ENCODE results near the gene AKR1C1.
"Not testable (repeated sequence)": the region's sequence is repeated elsewhere in the genome, so short reads cannot be mapped to it uniquely, and the experiment has no call there.

Gene AKR1C1

GRCh38 chr10:4962876-4963814 lies at the start of gene AKR1C1:
AKR1C1 (plus strand) TSS chr10:4963415; CDS start chr10:4963445, 30 bp downstream.
- DNase-seq (ENCODE audit: low spot score): not testable (repeated sequence)

GRCh38 chr10:4914213-4914850 lies 48.9 kb upstream of the AKR1C1 start:
- DNase-seq (ENCODE audit: low spot score): no peak

GRCh38 chr10:4916086-4916716 lies 47.0 kb upstream of the AKR1C1 start:
- DNase-seq (ENCODE audit: low spot score): no peak

- DNase-seq (ENCODE audit: low spot score): no peak
Measured at GRCh38 chr10:4918236-4918635, 45.0 kb upstream of the AKR1C1 start.

- not testable (repeated sequence) for DNase-seq (ENCODE audit: low spot score)
Measured at GRCh38 chr10:4924482-4924881, 38.7 kb upstream of the AKR1C1 start.

- DNase-seq (ENCODE audit: low spot score): no peak
Measured at GRCh38 chr10:4926400-4926799, 36.8 kb upstream of the AKR1C1 start.

GRCh38 chr10:4931587-4931986 lies 31.6 kb upstream of the AKR1C1 start:
- no peak for DNase-seq (ENCODE audit: low spot score)

- DNase-seq (ENCODE audit: low spot score): no peak
Measured at GRCh38 chr10:4934391-4934987, 28.7 kb upstream of the AKR1C1 start.

GRCh38 chr10:4937346-4937745 lies 25.9 kb upstream of the AKR1C1 start:
- no peak for DNase-seq (ENCODE audit: low spot score)

- DNase-seq (ENCODE audit: low spot score): no peak
Measured at GRCh38 chr10:4939224-4940072, 23.8 kb upstream of the AKR1C1 start.

- DNase-seq (ENCODE audit: low spot score): not testable (repeated sequence)
Measured at GRCh38 chr10:4940073-4940428, 23.2 kb upstream of the AKR1C1 start.

GRCh38 chr10:4940909-4941308 lies 22.3 kb upstream of the AKR1C1 start:
- not testable (repeated sequence) for DNase-seq (ENCODE audit: low spot score)

GRCh38 chr10:4941540-4942330 lies 21.5 kb upstream of the AKR1C1 start:
- no peak for DNase-seq (ENCODE audit: low spot score)

GRCh38 chr10:4942931-4943330 lies 20.3 kb upstream of the AKR1C1 start:
- not testable (repeated sequence) for DNase-seq (ENCODE audit: low spot score)

- DNase-seq (ENCODE audit: low spot score): not testable (repeated sequence)
Measured at GRCh38 chr10:4943416-4943815, 19.8 kb upstream of the AKR1C1 start.

GRCh38 chr10:4943821-4944220 lies 19.4 kb upstream of the AKR1C1 start:
- no peak for DNase-seq (ENCODE audit: low spot score)

- DNase-seq (ENCODE audit: low spot score): no peak
Measured at GRCh38 chr10:4944841-4945240, 18.4 kb upstream of the AKR1C1 start.

- no peak for DNase-seq (ENCODE audit: low spot score)
Measured at GRCh38 chr10:4945766-4946717, 17.2 kb upstream of the AKR1C1 start.

- DNase-seq (ENCODE audit: low spot score): no peak
Measured at GRCh38 chr10:4947039-4947634, 16.1 kb upstream of the AKR1C1 start.

All from pons (tissue), 1 donor.